IMR-90 (cell line): ENCODE measurements around the gene CYB5RL. TPM values are rescaled to one million over a fixed set of nuclear protein-coding genes. Genes with fewer than 3 reads are reported as not detected.

Source experiments
- ATAC-seq: fragments of 200-7000 bp; cut with Tn5 transposase; 2 replicates; pipeline ENCODE4 v1.9.1; 2020; ENCODE audit warnings: low read depth, mild to moderate bottlenecking, moderate library complexity
- BruUV-seq: library from RNA; stranded (reverse); fragments of 400-500 nt; replicated peaks from 2 replicates; lab custom pipeline; 2021; lab: Mats Ljungman, UMichigan
- CTCF ChIA-PET: fragments of 300-600 bp; formaldehyde crosslinking; extraction: SDS; loops from one replicate; lab custom pipeline; 2021; ENCODE audit warnings: antibody characterized with exemption; lab: Yijun Ruan, JAX
- POLR2A ChIA-PET: fragments of 300-600 bp; sonication (Branson Sonifier 250); formaldehyde crosslinking; loops from one replicate; lab custom pipeline; 2022; ENCODE audit warnings: antibody characterized with exemption; ENCODE audit not compliant: unreplicated experiment; lab: Charles Lee
- DNase-seq: peaks from one replicate; pipeline ENCODE4 v3.0.0; 2013
- H2AFZ ChIP-seq: replicated peaks from 2 replicates; pipeline ENCODE3; 2013; ENCODE audit warnings: low read length, mild to moderate bottlenecking; ENCODE audit not compliant: poor library complexity
- H2AK5ac ChIP-seq: 2 replicates; pipeline ENCODE4 v1.6.1; 2013; ENCODE audit warnings: low read depth, low read length, inconsistent platforms
- H2AK9ac ChIP-seq: replicated peaks from 2 replicates; pipeline ENCODE3; 2013; ENCODE audit warnings: mild to moderate bottlenecking, low read depth, low read length, moderate library complexity; ENCODE audit not compliant: poor library complexity
- H2BK120ac ChIP-seq: 2 replicates; pipeline ENCODE4 v1.6.1; 2013; ENCODE audit warnings: low read depth, low read length, inconsistent platforms
- H2BK15ac ChIP-seq: 3 replicates; pipeline ENCODE4 v1.6.1; 2013; ENCODE audit warnings: low read depth, low read length, inconsistent platforms
- H2BK20ac ChIP-seq: 2 replicates; pipeline ENCODE4 v1.6.1; 2013; ENCODE audit warnings: low read depth, mild to moderate bottlenecking, inconsistent platforms, low read length, moderate library complexity
- H2BK5ac ChIP-seq: 2 replicates; pipeline ENCODE4 v1.6.1; 2013; ENCODE audit warnings: mild to moderate bottlenecking, low read depth, low read length, inconsistent platforms; ENCODE audit not compliant: poor library complexity, severe bottlenecking
- H3K14ac ChIP-seq: replicated peaks from 2 replicates; pipeline ENCODE4 v1.6.1; 2013; ENCODE audit warnings: low read depth, low read length, inconsistent platforms
- H3K18ac ChIP-seq: 2 replicates; pipeline ENCODE4 v1.6.1; 2013; ENCODE audit warnings: low read depth, low read length, control low read depth
- H3K23ac ChIP-seq: 2 replicates; pipeline ENCODE4 v1.6.1; 2013; ENCODE audit warnings: low read depth, low read length, inconsistent platforms
- H3K27ac ChIP-seq: 2 replicates; pipeline ENCODE4 v1.5.1; 2013; ENCODE audit warnings: mild to moderate bottlenecking, control low read depth, low read length; ENCODE audit not compliant: insufficient read depth
- H3K27me3 ChIP-seq: 2 replicates; pipeline ENCODE4 v1.6.1; 2013; ENCODE audit warnings: low read length; ENCODE audit not compliant: control insufficient read depth, insufficient read depth
- H3K36me3 ChIP-seq: 2 replicates; pipeline ENCODE4 v1.6.1; 2013; ENCODE audit warnings: low read length, mixed read lengths; ENCODE audit not compliant: control insufficient read depth, insufficient read depth
- H3K4ac ChIP-seq: 2 replicates; pipeline ENCODE4 v1.6.1; 2013; ENCODE audit warnings: low read depth, low read length, inconsistent platforms
- H3K4me1 ChIP-seq: 2 replicates; pipeline ENCODE4 v1.6.1; 2013; ENCODE audit warnings: low read length, mixed read lengths; ENCODE audit not compliant: control insufficient read depth, insufficient read depth
- H3K4me2 ChIP-seq: 2 replicates; pipeline ENCODE4 v1.6.1; 2013; ENCODE audit warnings: low read depth, mild to moderate bottlenecking, control low read depth, low read length, moderate library complexity
- H3K4me3 ChIP-seq: 2 replicates; pipeline ENCODE4 v1.5.1; 2013; ENCODE audit warnings: low read depth, mild to moderate bottlenecking, control low read depth, low read length, moderate library complexity; ENCODE audit not compliant: insufficient read depth
- H3K56ac ChIP-seq: 2 replicates; pipeline ENCODE4 v1.6.1; 2013; ENCODE audit warnings: low read length, inconsistent platforms; ENCODE audit not compliant: insufficient read depth; ENCODE audit errors: extremely low read depth
- H3K79me1 ChIP-seq, 2 experiments: 2 replicates each; pipeline ENCODE4 v1.6.1; 2013; ENCODE audit warnings: low read length in 2 of 2, inconsistent platforms in 1 of 2, low read depth in 1 of 2
- H3K9ac ChIP-seq: 2 replicates; pipeline ENCODE4 v1.6.1; 2013; ENCODE audit warnings: low read depth, low read length, control low read depth
- H3K9me1 ChIP-seq: 2 replicates; pipeline ENCODE4 v1.6.1; 2013; ENCODE audit warnings: low read length, inconsistent platforms; ENCODE audit not compliant: insufficient read depth
- H3K9me3 ChIP-seq: 2 replicates; pipeline ENCODE4 v1.6.1; 2013; ENCODE audit warnings: low read length; ENCODE audit not compliant: control insufficient read depth, insufficient read depth
- H4K20me1 ChIP-seq: 2 replicates; pipeline ENCODE4 v1.6.1; 2013; ENCODE audit warnings: low read length, inconsistent platforms; ENCODE audit not compliant: insufficient read depth
- H4K5ac ChIP-seq: 2 replicates; pipeline ENCODE4 v1.6.1; 2013; ENCODE audit warnings: mild to moderate bottlenecking, low read depth, low read length, control low read depth
- H4K8ac ChIP-seq, 2 experiments: 2 replicates each; pipeline ENCODE4 v1.6.1; 2013; ENCODE audit warnings: low read depth in 2 of 2, low read length in 2 of 2, control low read depth in 1 of 2, inconsistent platforms in 1 of 2
- H4K91ac ChIP-seq: 2 replicates; pipeline ENCODE4 v1.6.1; 2013; ENCODE audit warnings: low read depth, low read length, inconsistent platforms; ENCODE audit not compliant: insufficient read depth
- BHLHE40 ChIP-seq: fragments of 150-350 bp; IDR thresholded peaks from 2 replicates; pipeline ENCODE4 v1.6.1; 2016; ENCODE audit warnings: mild to moderate bottlenecking, low read depth, low read length
- CEBPB ChIP-seq: IDR thresholded peaks from 2 replicates; pipeline ENCODE4 v1.6.1; 2012; ENCODE audit warnings: low read depth, low read length, improper control_type of control experiment
- CHD1 ChIP-seq: IDR thresholded peaks from 2 replicates; pipeline ENCODE4 v1.6.1; 2012; ENCODE audit warnings: low read depth, low read length, improper control_type of control experiment
- FOS ChIP-seq: fragments of 150-350 bp; IDR thresholded peaks from 2 replicates; pipeline ENCODE4 v1.6.1; 2016; ENCODE audit warnings: low read depth, low read length
- MAFK ChIP-seq: IDR thresholded peaks from 2 replicates; pipeline ENCODE4 v1.6.1; 2012; ENCODE audit warnings: low read depth, low read length, improper control_type of control experiment
- MAZ ChIP-seq: IDR thresholded peaks from 2 replicates; pipeline ENCODE4 v1.6.1; 2012; ENCODE audit warnings: low read depth, mild to moderate bottlenecking, low read length, improper control_type of control experiment, moderate library complexity, borderline replicate concordance
- MXI1 ChIP-seq: IDR thresholded peaks from 2 replicates; pipeline ENCODE4 v1.6.1; 2012; ENCODE audit warnings: low read depth, mild to moderate bottlenecking, low read length, moderate library complexity, borderline replicate concordance
- NFE2L2 ChIP-seq: fragments of 150-350 bp; IDR thresholded peaks from 2 replicates; pipeline ENCODE4 v1.6.1; 2016; ENCODE audit warnings: low read depth, mild to moderate bottlenecking, low read length
- POLR2A ChIP-seq: IDR thresholded peaks from 2 replicates; pipeline ENCODE4 v1.6.1; 2012; ENCODE audit warnings: mild to moderate bottlenecking, low read depth, low read length
- RAD21 ChIP-seq: IDR thresholded peaks from 2 replicates; pipeline ENCODE4 v1.6.1; 2012; ENCODE audit warnings: low read length, improper control_type of control experiment
- RCOR1 ChIP-seq: IDR thresholded peaks from 2 replicates; pipeline ENCODE4 v1.6.1; 2012; ENCODE audit warnings: mild to moderate bottlenecking, low read length, improper control_type of control experiment; ENCODE audit not compliant: insufficient replicate concordance
- RFX5 ChIP-seq: IDR thresholded peaks from 2 replicates; pipeline ENCODE4 v1.8.0; 2012; ENCODE audit warnings: low read depth, mild to moderate bottlenecking, low read length, moderate library complexity
- SMC3 ChIP-seq: fragments of 150-350 bp; IDR thresholded peaks from 2 replicates; pipeline ENCODE4 v1.6.1; 2016; ENCODE audit warnings: low read depth, mild to moderate bottlenecking, antibody characterized with exemption, low read length, moderate library complexity
- USF2 ChIP-seq: fragments of 150-350 bp; IDR thresholded peaks from 2 replicates; pipeline ENCODE4 v1.6.1; 2017; ENCODE audit warnings: mild to moderate bottlenecking, antibody characterized with exemption, low read length, low read depth
- WGBS, 2 experiments: methylation state at CpG; one replicate each; pipeline versions ENCODE4 v1.1.5 to v1.1.7; 2013; ENCODE audit warnings: missing lambda C conversion rate in 2 of 2; ENCODE audit not compliant: insufficient read length in 1 of 2; ENCODE audit errors: extremely low coverage in 2 of 2; 5-methylcytosine and 5-hydroxymethylcytosine counted together
- dilution Hi-C: fragments of 300-500 bp; cut with HindIII; formaldehyde crosslinking; loops from one replicate; pipeline ENCODE4 v1.14.3; 2018; ENCODE audit warnings: low sequenced_read_pairs; ENCODE audit not compliant: unreplicated experiment
- in situ Hi-C: fragments of 300-500 bp; cut with MboI; formaldehyde crosslinking; loops from 3 replicates; pipeline ENCODE4 v1.14.3; 2019; ENCODE audit warnings: low sequenced_read_pairs, inconsistent platforms, mixed read lengths
- intact Hi-C: fragments of 100-400 bp; cut with micrococcal nuclease; formaldehyde crosslinking; loops from 2 replicates; pipeline ENCODE4 v1.10.0; 2022
- polyA plus RNA-seq, 3 experiments: library from polyadenylated mRNA; depleted of rRNA; stranded (reverse); fragments of >200 nt; gene quantifications; 2 replicates each; pipeline ENCODE4 v1.2.3, GENCODE V29; 2012; ENCODE audit warnings: low replicate concordance in 1 of 3
- total RNA-seq: library from RNA; depleted of rRNA; stranded (reverse); fragments of >200 nt; gene quantifications from 2 replicates; pipeline ENCODE4 v1.2.3, GENCODE V29; 2012
- TF ChIP-seq, protein P1 (sequence below): fragments of 150-350 bp; IDR thresholded peaks from 2 replicates; pipeline ENCODE4 v1.6.1; 2016; ENCODE audit warnings: low read depth, mild to moderate bottlenecking, low read length, moderate library complexity, borderline replicate concordance
- TF ChIP-seq, protein P2 (sequence below): conservative IDR thresholded peaks from 2 replicates; pipeline ENCODE4 v1.5.1; 2012; ENCODE audit warnings: mild to moderate bottlenecking, low read depth, low read length, improper control_type of control experiment

The CYB5RL gene
- total and polyA plus RNA-seq, 2 of the 4 experiments (the other 2 are of a cell fraction), result 3.8 to 4.3 TPM

DNA sequence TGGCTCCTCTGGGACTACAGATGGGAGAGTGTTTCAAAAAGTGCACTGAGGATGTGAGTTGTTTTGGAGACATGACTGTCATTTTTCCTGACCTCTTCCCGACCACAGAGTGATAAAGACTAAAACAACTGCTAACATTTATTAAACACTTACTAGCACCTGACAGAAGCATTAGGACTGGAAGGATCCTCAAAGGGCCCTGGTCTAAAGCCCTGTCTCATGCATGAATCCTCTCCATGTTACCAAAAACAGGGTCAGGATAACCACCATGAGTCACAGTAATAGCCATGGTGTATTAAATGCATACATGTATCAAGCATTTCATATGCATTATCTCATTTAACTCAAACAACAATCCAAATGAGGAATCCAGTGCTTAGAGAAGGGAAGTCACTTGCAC, 11.5 kb downstream of the CYB5RL start:
- H4K20me1 ChIP-seq, result no peaks in the 10 kb centered on the region
- BruUV-seq, result no TSS peak
- no peak overlapping the region for H4K5ac ChIP-seq
- H2BK120ac ChIP-seq, result no peak overlapping the region
- H3K79me1 ChIP-seq, result no peaks in the 10 kb centered on the region
- no peak overlapping the region for H2BK20ac ChIP-seq
- no peak overlapping the region for H3K9ac ChIP-seq
- ATAC-seq (peak; percentile 67), DNase-seq (peak; percentile 56)
- H3K23ac ChIP-seq, result no peak overlapping the region
- no peak overlapping the region for H3K18ac ChIP-seq
- H4K8ac ChIP-seq, result no peak overlapping the region
- dilution Hi-C loops (no loop called here), intact Hi-C loops (no loop called here), in situ Hi-C loops (no loop called here)
- no peak overlapping the region for H2BK5ac ChIP-seq
- no peak overlapping the region for H2AK9ac ChIP-seq
- no peak overlapping the region for H3K27ac ChIP-seq
- ChIA-PET POLR2A (no interaction called here), CTCF (no interaction called here)
- H3K4me2 ChIP-seq, result no peak overlapping the region
- H3K4me3 ChIP-seq, result no peak overlapping the region
- H3K4ac ChIP-seq, result no peak overlapping the region
- no peak overlapping the region for H2BK15ac ChIP-seq
- no peak overlapping the region for H3K14ac ChIP-seq
- no CpG with 5 or more reads among the region's 1 CpG for WGBS, 2 experiments
- H3K27me3 ChIP-seq, result no peaks in the 10 kb centered on the region
- no peak overlapping the region for H4K91ac ChIP-seq
- no peak overlapping the region for H2AFZ ChIP-seq
- no peaks in the 10 kb centered on the region for H3K9me3 ChIP-seq
- peaks cover 9% of the 10 kb centered on the region; the same call in 1 of the 2 replicates for H3K9me1 ChIP-seq
- no peak overlapping the region for H3K56ac ChIP-seq
- TF ChIP-seq MAZ (no peak), NFE2L2 (no peak), USF2 (no peak), POLR2A (no peak), CEBPB (no peak), FOS (no peak), RAD21 (no peak), SMC3 (no peak), CHD1 (no peak), MXI1 (no peak), MAFK (no peak), BHLHE40 (no peak), RFX5 (no peak), RCOR1 (no peak)
- TF ChIP-seq, protein P1, sequence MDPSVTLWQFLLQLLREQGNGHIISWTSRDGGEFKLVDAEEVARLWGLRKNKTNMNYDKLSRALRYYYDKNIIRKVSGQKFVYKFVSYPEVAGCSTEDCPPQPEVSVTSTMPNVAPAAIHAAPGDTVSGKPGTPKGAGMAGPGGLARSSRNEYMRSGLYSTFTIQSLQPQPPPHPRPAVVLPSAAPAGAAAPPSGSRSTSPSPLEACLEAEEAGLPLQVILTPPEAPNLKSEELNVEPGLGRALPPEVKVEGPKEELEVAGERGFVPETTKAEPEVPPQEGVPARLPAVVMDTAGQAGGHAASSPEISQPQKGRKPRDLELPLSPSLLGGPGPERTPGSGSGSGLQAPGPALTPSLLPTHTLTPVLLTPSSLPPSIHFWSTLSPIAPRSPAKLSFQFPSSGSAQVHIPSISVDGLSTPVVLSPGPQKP, result no peak
- TF ChIP-seq, protein P2, sequence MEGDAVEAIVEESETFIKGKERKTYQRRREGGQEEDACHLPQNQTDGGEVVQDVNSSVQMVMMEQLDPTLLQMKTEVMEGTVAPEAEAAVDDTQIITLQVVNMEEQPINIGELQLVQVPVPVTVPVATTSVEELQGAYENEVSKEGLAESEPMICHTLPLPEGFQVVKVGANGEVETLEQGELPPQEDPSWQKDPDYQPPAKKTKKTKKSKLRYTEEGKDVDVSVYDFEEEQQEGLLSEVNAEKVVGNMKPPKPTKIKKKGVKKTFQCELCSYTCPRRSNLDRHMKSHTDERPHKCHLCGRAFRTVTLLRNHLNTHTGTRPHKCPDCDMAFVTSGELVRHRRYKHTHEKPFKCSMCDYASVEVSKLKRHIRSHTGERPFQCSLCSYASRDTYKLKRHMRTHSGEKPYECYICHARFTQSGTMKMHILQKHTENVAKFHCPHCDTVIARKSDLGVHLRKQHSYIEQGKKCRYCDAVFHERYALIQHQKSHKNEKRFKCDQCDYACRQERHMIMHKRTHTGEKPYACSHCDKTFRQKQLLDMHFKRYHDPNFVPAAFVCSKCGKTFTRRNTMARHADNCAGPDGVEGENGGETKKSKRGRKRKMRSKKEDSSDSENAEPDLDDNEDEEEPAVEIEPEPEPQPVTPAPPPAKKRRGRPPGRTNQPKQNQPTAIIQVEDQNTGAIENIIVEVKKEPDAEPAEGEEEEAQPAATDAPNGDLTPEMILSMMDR, result no peak
- peaks cover under 1% of the 10 kb centered on the region; the same call in 1 of the 2 replicates for H3K36me3 ChIP-seq
- H3K4me1 ChIP-seq, result peaks cover 1% of the 10 kb centered on the region; the same call in 1 of the 2 replicates
- H2AK5ac ChIP-seq, result no peak overlapping the region
